CD4-positive, alpha-beta T cell (primary cell): Measurements from ENCODE around the gene ZNF784. TPM values are rescaled to one million over a fixed set of nuclear protein-coding genes. Genes with fewer than 3 reads are reported as not detected.

Experiments
- ATAC-seq: fragments of 200-7000 bp; cut with Tn5 transposase; one replicate; pipeline ENCODE4 v1.10.0; 2022; ENCODE audit warnings: mild to moderate bottlenecking; ENCODE audit not compliant: poor library complexity
- CTCF ChIA-PET: fragments of 350-600 bp; sonication (Branson Sonifier 250); formaldehyde crosslinking; loops from one replicate; lab custom pipeline; 2021; ENCODE audit warnings: antibody characterized with exemption, inconsistent platforms; lab: Charles Lee
- POLR2A ChIA-PET: fragments of 350-600 bp; sonication (Branson Sonifier 250); formaldehyde crosslinking; loops from one replicate; lab custom pipeline; 2021; ENCODE audit warnings: antibody characterized with exemption, inconsistent platforms; lab: Charles Lee
- DNase-seq, 14 experiments: peaks; one replicate each; pipeline ENCODE4 v3.0.0-alpha.2; 2013 to 2020; ENCODE audit warnings: mixed read lengths in 2 of 14
- H3K27ac ChIP-seq, 2 donors: one replicate each; pipeline versions ENCODE4 v1.5.1 to v1.7.0; 2013; ENCODE audit warnings: low read length in 2 of 2, low read depth in 1 of 2, mild to moderate bottlenecking in 1 of 2
- H3K27me3 ChIP-seq, 2 experiments: 1 replicate in 1 of 2; 2 replicates in 1 of 2; pipeline versions ENCODE4 v1.6.1 to v1.7.0; 2013; ENCODE audit warnings: low read length in 2 of 2, control low read depth in 1 of 2, mild to moderate bottlenecking in 1 of 2, moderate library complexity in 1 of 2; ENCODE audit not compliant: insufficient read depth in 2 of 2, control insufficient read depth in 1 of 2
- H3K36me3 ChIP-seq: one replicate; pipeline ENCODE4 v1.6.1; 2013; ENCODE audit warnings: low read length, control low read depth; ENCODE audit not compliant: insufficient read depth
- H3K4me1 ChIP-seq: one replicate; pipeline ENCODE4 v1.6.1; 2013; ENCODE audit warnings: low read length, control low read depth; ENCODE audit not compliant: insufficient read depth
- H3K4me3 ChIP-seq: one replicate; pipeline ENCODE4 v1.5.1; 2013; ENCODE audit warnings: mild to moderate bottlenecking, low read length, moderate library complexity
- H3K9me3 ChIP-seq, 2 experiments: 1 replicate in 1 of 2; 2 replicates in 1 of 2; pipeline versions ENCODE4 v1.6.1 to v1.7.0; 2013; ENCODE audit warnings: low read length in 2 of 2, mild to moderate bottlenecking in 2 of 2, control low read depth in 1 of 2, moderate library complexity in 1 of 2; ENCODE audit not compliant: control insufficient read depth in 1 of 2, insufficient read depth in 1 of 2
- H3K27ac Mint-ChIP-seq: one replicate; pipeline ENCODE4 v1.8.0; 2020; ENCODE audit warnings: mixed read lengths
- H3K27me3 Mint-ChIP-seq: one replicate; pipeline ENCODE4 v1.8.0; 2021; ENCODE audit warnings: mixed read lengths
- H3K36me3 Mint-ChIP-seq: one replicate; pipeline ENCODE4 v1.8.0; 2021; ENCODE audit warnings: low read depth, mixed read lengths
- H3K4me1 Mint-ChIP-seq: one replicate; pipeline ENCODE4 v1.8.0; 2021; ENCODE audit warnings: low read depth, mixed read lengths
- H3K4me3 Mint-ChIP-seq: one replicate; pipeline ENCODE4 v1.8.0; 2020; ENCODE audit warnings: mild to moderate bottlenecking, mixed read lengths
- H3K9me3 Mint-ChIP-seq: one replicate; pipeline ENCODE4 v1.8.0; 2020; ENCODE audit warnings: mixed read lengths
- intact Hi-C, 2 experiments: fragments of 100-400 bp; cut with DNase I in 1 of 2; cut with micrococcal nuclease in 1 of 2; formaldehyde crosslinking; loops; one replicate each; pipeline versions ENCODE4 v1.15.1 to v1.9.0; 2023 to 2025; cut with DNase I, micrococcal nuclease
- total RNA-seq, 174 experiments: library from RNA in 2 of 174; stranded (reverse) in 2 of 174; gene quantifications; one replicate each; pipeline ENCODE4 v1.2.3 and lab custom pipeline; 2021 to 2026
- TF ChIP-seq, protein P1 (sequence below): fragments of 200-600 bp; IDR thresholded peaks from one replicate; pipeline ENCODE4 v1.8.0; 2022; ENCODE audit warnings: antibody characterized with exemption, mild to moderate bottlenecking

The ZNF784 gene
- total RNA-seq, 2 experiments from 2014 or later = 11.2 to 11.8 TPM

DNA sequence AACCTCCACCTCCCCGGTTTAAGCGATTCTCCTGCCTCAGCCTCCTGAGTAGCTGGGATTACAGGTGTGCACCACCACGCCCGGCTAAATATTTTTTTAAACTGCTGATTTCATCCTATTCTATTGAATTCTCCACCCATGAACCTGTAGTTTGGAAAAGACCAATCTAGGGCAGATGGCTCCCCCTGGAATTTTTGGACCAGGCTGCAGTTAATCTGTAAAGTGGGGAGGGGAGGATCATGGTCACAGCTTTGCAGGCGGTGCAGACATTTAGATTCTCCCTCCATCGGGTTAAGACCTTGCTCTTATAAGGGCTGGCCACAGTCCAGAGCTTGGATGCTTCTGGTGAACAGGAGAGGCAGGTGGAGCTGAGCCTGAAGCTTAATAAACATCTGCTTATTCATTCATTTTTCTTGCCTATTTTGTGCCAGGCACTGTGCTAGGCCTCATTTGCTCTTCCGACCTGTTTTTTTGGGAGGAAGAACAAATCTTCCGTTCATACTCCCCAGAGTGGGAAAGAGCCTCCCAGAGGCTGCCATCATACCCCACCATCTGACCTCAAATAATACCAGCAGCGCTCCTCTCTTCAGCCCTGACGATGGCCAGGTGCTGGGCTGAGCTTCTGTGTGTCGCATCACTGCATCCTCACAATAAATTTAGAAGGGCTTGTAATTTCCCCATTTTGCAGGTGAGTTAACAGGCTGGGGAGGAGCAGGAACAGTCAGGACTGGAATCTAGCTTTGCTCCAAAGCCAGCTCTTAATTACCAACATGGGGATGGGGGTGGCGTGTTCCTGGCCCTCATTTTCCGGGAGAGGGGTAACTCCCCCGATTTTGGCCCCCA is 22.7 kb upstream of the ZNF784 start:
- DNase-seq (no peak), ATAC-seq (no peak)
- peak overlapping the region; percentile 63 for H3K27ac Mint-ChIP-seq
- H3K4me1 ChIP-seq = peaks cover 57% of the 10 kb centered on the region
- H3K27me3 ChIP-seq = no peaks in the 10 kb centered on the region
- peak overlapping the region; percentile 59 for H3K4me3 ChIP-seq
- intact Hi-C loops = loop anchor here in 1 of 2 experiments (5.0 kb wide), 1 partner anchor 35 kb away; no protein-coding TSS in a partner anchor
- H3K4me1 Mint-ChIP-seq = peaks cover 43% of the 10 kb centered on the region
- peaks cover 12% of the 10 kb centered on the region for H3K36me3 ChIP-seq
- CTCF ChIA-PET = interaction anchor here (0.6 to 2.5 kb wide), 3 partner anchors 14 to 41 kb away, joined by 3 to 12 read pairs (median 4); partner anchors contain the start of gene ZNF865
- POLR2A ChIA-PET = interaction anchor here (0.9 to 2.0 kb wide), 5 partner anchors 9 to 185 kb away, joined by 3 to 14 read pairs (median 4); partner anchors contain the start of gene ISOC2
- H3K27me3 Mint-ChIP-seq = no peaks in the 10 kb centered on the region
- TF ChIP-seq, protein P1, sequence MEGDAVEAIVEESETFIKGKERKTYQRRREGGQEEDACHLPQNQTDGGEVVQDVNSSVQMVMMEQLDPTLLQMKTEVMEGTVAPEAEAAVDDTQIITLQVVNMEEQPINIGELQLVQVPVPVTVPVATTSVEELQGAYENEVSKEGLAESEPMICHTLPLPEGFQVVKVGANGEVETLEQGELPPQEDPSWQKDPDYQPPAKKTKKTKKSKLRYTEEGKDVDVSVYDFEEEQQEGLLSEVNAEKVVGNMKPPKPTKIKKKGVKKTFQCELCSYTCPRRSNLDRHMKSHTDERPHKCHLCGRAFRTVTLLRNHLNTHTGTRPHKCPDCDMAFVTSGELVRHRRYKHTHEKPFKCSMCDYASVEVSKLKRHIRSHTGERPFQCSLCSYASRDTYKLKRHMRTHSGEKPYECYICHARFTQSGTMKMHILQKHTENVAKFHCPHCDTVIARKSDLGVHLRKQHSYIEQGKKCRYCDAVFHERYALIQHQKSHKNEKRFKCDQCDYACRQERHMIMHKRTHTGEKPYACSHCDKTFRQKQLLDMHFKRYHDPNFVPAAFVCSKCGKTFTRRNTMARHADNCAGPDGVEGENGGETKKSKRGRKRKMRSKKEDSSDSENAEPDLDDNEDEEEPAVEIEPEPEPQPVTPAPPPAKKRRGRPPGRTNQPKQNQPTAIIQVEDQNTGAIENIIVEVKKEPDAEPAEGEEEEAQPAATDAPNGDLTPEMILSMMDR = no peak
- no peaks in the 10 kb centered on the region for H3K9me3 Mint-ChIP-seq
- H3K27ac ChIP-seq = peak overlapping the region in 1 of 2 donors; percentile 35
- H3K4me3 Mint-ChIP-seq = peak overlapping the region; percentile 88
- peaks cover 9% of the 10 kb centered on the region for H3K36me3 Mint-ChIP-seq
- H3K9me3 ChIP-seq = no peaks in the 10 kb centered on the region

DNA sequence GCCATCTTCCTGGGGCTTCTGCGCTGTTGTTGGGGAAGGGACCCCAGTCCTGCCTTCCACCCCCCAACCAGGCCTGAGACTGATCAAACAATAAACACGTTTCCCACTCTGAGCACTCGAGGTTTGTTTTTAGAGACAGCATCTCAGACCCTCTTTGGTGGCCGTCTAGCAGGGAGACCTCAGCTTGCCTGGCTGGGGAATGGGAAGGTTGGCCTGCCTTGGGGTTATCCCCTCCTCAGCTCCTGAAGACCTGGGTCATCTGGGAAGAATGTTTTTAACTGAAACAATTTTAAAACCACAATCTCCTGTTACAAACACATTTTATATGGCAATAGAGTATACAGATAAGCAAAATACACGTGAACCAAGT is 21.1 kb upstream of the ZNF784 start:
- intact Hi-C loops = loop anchor here in 1 of 2 experiments (5.0 kb wide), 1 partner anchor 37 kb away; no protein-coding TSS in a partner anchor
- Mint-ChIP-seq H3K4me1 (peaks cover 53% of the 10 kb centered on the region), H3K27me3 (no peaks in the 10 kb centered on the region), H3K36me3 (peaks cover 16% of the 10 kb centered on the region), H3K4me3 (peak overlapping the region; percentile 82), H3K27ac (peak overlapping the region; percentile 36), H3K9me3 (no peaks in the 10 kb centered on the region)
- TF ChIP-seq, protein P1 = no peak
- POLR2A ChIA-PET = interaction anchor here (0.6 to 2.0 kb wide), 4 partner anchors 9 to 1487 kb away, joined by 3 to 10 read pairs (median 4); partner anchors contain the start of genes U2AF2 and ZNF524
- peaks cover 0 to under 1% of the 10 kb centered on the region in 2 experiments for H3K9me3 ChIP-seq
- H3K36me3 ChIP-seq = peaks cover 12% of the 10 kb centered on the region
- no peak overlapping the region for H3K4me3 ChIP-seq
- DNase-seq (no peak), ATAC-seq (no peak)
- CTCF ChIA-PET = interaction anchor here (0.6 kb wide), 1 partner anchor 12 kb away, joined by 3 read pairs; no protein-coding TSS in a partner anchor
- H3K27me3 ChIP-seq = no peaks in the 10 kb centered on the region
- H3K4me1 ChIP-seq = peaks cover 70% of the 10 kb centered on the region
- no peak overlapping the region for H3K27ac ChIP-seq

DNA sequence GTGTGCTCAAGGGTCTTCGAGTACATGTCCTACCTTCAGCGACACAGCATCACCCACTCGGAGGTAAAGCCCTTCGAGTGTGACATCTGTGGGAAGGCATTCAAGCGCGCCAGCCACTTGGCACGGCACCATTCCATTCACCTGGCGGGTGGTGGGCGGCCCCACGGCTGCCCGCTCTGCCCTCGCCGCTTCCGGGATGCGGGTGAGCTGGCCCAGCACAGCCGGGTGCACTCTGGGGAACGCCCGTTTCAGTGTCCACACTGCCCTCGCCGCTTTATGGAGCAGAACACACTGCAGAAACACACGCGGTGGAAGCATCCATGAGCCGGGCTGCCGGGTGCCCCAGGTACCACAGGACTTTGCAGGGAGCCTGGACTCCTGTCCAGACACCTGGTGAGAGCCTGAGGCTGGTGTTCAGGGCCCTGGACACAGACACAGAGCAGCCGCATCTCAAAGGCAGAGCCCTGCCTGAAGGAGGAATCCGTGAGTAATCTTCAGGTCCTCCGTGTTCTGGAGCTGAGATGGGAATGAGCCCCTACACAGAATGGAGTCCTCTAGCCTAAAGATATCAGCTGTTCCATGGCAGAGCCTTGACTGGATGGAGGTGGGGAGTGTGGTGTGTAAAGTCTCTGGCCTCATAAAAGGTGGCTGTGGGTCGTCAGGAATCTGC is 20.6 kb upstream of the ZNF784 start:
- peak overlapping the region; percentile 36 for H3K27ac Mint-ChIP-seq
- ChIA-PET POLR2A (interaction anchor here (0.6 to 3.0 kb wide), 3 partner anchors 9 to 1486 kb away, joined by 4 to 24 read pairs (median 10); partner anchors contain the start of genes U2AF2 and ZNF784), CTCF (no interaction called here)
- Histone ChIP-seq H3K27me3 (no peaks in the 10 kb centered on the region), H3K9me3 (peaks cover 0 to 5% of the 10 kb centered on the region in 2 experiments), H3K27ac (no peak overlapping the region), H3K4me1 (peaks cover 75% of the 10 kb centered on the region), H3K36me3 (peaks cover 12% of the 10 kb centered on the region), H3K4me3 (no peak overlapping the region)
- TF ChIP-seq, protein P1 = no peak
- no peak for DNase-seq
- H3K4me1 Mint-ChIP-seq = peaks cover 53% of the 10 kb centered on the region
- intact Hi-C loops = loop anchor here (5.0 kb wide), 3 partner anchors 37 to 258 kb away; partner anchors contain the start of genes FIZ1 (in 1 of the 2) and RPL28 (in 1 of the 2)
- peaks cover 16% of the 10 kb centered on the region for H3K36me3 Mint-ChIP-seq
- H3K27me3 Mint-ChIP-seq = no peaks in the 10 kb centered on the region
- H3K9me3 Mint-ChIP-seq = no peaks in the 10 kb centered on the region
- H3K4me3 Mint-ChIP-seq = peak overlapping the region; percentile 89
- ATAC-seq = no peak
